HUDEP-2 (cell line): ENCODE results near the gene TTC33.
"Not testable (repeated sequence)": the region's sequence is repeated elsewhere in the genome, so short reads cannot be mapped to it uniquely, and the experiment has no call there.

Experiments
- DNase-seq, 76 experiments: peaks; one replicate each; lab custom pipeline; 2025; ENCODE audit not compliant: unreplicated experiment in 76 of 76; lab: John Stamatoyannopoulos, UW

Gene TTC33

GRCh38 chr5:40575921-40576320, 179.8 kb downstream of the TTC33 start:
- DNase-seq: no peak

- DNase-seq: no peak
These were observed 180.3 kb downstream of the TTC33 start for GRCh38 chr5:40575411-40575810.

- no peak for DNase-seq
These were observed 182.8 kb downstream of the TTC33 start for GRCh38 chr5:40572937-40573336.

GRCh38 chr5:40572391-40572790, 183.4 kb downstream of the TTC33 start:
- no peak for DNase-seq

GRCh38 chr5:40571729-40572128, 184.0 kb downstream of the TTC33 start:
- no peak for DNase-seq

GRCh38 chr5:40570408-40571129, 185.2 kb downstream of the TTC33 start:
- no peak for DNase-seq

- DNase-seq: no peak
These were observed 186.1 kb downstream of the TTC33 start for GRCh38 chr5:40569546-40570270.

- no peak for DNase-seq
These were observed 187.2 kb downstream of the TTC33 start for GRCh38 chr5:40568548-40568947.

GRCh38 chr5:40563173-40563572, 192.6 kb downstream of the TTC33 start:
- DNase-seq: not testable (repeated sequence)

GRCh38 chr5:40560474-40561110, 195.2 kb downstream of the TTC33 start:
- no peak for DNase-seq

GRCh38 chr5:40559306-40559705, 196.5 kb downstream of the TTC33 start:
- no peak for DNase-seq

- DNase-seq: no peak
These were observed 198.3 kb downstream of the TTC33 start for GRCh38 chr5:40557501-40557900.

- DNase-seq: no peak
These were observed 198.9 kb downstream of the TTC33 start for GRCh38 chr5:40556811-40557210.

- DNase-seq: no peak
These were observed 199.9 kb downstream of the TTC33 start for GRCh38 chr5:40555886-40556285.

GRCh38 chr5:40554813-40555212, 200.9 kb downstream of the TTC33 start:
- no peak for DNase-seq

GRCh38 chr5:40554054-40554453, 201.7 kb downstream of the TTC33 start:
- DNase-seq: no peak

GRCh38 chr5:40552981-40553380, 202.8 kb downstream of the TTC33 start:
- DNase-seq: no peak

GRCh38 chr5:40551496-40552491, 204.0 kb downstream of the TTC33 start:
- DNase-seq: no peak

GRCh38 chr5:40550481-40550880, 205.3 kb downstream of the TTC33 start:
- DNase-seq: no peak

- DNase-seq: no peak
These were observed 206.1 kb downstream of the TTC33 start for GRCh38 chr5:40549616-40550015.
